Activated CD8-positive, alpha-beta memory T cell treated with anti-CD3 and anti-CD28 coated beads for 4 hours (primary cell): ENCODE data around the gene MAP4.

Experiments
- DNase-seq, 2 donors: peaks; one replicate each; pipeline ENCODE4 v3.0.0-alpha.2; 2020; ENCODE audit warnings: low read depth in 2 of 2

MAP4 gene

DNA sequence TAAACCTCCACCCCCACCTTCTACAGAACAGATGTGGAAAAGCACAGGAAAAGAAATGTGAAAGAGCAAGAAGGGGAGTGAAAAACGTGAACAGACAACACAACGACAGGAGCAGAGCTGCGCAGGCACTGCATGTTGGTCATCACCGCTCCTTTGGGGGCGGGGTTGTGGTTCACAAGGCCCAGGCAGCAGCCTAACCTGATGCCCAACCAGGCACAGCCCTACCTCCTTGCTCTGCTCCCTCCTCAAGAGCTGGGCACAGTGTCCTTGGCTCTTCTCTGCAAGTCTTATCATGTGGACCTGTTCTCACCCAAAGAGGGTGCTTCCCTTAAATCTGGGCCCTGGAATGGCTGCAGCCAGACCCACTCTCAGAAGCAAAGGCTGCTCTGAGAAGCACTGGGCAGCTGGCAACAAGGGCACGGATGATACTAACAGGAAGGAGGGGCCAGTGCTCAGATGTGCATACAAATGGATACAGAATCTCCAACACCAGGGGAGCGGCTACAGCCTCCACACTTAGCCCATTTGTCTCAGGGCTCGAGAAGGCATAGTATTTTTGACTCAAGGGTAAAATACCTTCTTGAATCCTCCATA is 148.7 kb downstream of the MAP4 start:
- DNase-seq, result no peak

DNA sequence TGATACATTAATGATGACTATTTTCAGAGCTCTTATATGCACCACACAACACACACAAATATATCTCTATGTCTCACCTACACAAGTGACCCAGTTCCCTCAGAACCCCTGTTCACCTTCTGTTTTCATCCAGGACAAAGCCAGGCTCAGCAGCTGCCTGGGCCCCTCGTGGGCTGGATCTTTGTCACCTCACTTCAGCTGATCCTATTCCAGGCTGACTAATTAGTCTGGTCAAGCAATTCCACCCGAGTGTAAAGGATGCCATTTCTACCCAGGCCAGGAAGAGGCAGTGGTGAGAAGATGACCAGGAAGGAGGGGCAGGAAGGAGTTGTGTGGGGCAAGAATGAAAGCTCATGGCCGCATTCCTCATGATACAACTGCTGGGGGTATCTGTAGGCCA is 151.0 kb downstream of the MAP4 start:
- DNase-seq, result no peak

DNA sequence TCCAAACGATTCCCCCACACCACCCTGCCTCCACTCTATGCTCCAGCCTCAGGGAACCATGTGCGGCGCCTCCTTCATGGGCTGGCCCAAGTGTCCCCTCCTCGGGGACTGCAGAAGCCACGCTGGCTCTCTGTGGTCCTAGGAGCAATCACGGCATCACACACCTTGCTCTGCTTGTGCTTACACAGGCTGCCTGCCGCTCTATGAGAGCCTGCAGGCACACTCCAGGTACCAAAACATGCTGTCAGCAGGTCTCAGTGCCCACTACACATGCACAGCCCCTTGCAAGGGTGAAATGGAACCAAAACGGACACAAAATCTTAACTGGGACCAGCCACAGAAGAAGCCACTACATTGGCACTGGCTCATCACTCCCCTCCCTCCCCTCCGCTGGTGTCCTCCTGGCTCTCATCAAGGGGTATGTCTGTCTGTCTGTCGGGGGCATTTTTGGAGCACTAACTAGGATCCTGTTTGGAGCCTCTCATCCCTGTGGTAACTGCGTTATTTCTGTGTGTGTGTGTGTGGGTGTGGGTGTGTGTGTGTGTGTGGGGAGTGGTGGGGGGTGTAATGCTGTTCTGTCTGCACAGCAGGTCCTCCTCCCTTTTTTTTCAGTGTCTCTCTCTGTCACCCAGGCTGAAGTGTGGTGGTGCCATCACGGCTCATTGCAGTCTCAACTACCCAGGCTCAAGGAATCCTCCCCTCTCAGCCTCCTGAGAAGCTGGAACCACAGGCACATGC is 152.7 kb downstream of the MAP4 start:
- no peak for DNase-seq

GRCh38 chr3:47859956-47860605 is 156.1 kb downstream of the MAP4 start:
- DNase-seq, result no peak

DNA sequence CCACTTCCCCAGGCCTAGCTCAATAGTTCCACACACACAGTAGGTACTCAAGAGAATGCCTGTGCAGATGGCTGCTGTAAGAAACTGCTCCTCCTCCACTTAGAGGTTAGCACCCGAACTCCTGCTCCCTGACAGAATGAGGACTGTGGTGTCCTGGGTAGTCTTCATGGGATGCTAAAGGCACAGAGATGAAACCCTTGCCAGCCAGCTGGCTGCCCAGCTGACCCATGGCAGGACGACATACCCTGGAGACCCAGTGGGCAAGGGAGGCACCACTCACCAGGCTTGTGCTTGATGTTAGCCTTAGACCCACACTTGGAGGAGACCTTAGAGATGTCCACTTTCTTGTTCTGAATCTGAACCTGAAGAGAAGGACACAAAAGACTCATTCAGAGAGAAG is 159.1 kb downstream of the MAP4 start:
- no peak for DNase-seq

- no peak for DNase-seq
Measured at GRCh38 chr3:47856669-47857068, 159.5 kb downstream of the MAP4 start.

- DNase-seq, result no peak
Measured at GRCh38 chr3:47855461-47856383, 160.5 kb downstream of the MAP4 start.

DNA sequence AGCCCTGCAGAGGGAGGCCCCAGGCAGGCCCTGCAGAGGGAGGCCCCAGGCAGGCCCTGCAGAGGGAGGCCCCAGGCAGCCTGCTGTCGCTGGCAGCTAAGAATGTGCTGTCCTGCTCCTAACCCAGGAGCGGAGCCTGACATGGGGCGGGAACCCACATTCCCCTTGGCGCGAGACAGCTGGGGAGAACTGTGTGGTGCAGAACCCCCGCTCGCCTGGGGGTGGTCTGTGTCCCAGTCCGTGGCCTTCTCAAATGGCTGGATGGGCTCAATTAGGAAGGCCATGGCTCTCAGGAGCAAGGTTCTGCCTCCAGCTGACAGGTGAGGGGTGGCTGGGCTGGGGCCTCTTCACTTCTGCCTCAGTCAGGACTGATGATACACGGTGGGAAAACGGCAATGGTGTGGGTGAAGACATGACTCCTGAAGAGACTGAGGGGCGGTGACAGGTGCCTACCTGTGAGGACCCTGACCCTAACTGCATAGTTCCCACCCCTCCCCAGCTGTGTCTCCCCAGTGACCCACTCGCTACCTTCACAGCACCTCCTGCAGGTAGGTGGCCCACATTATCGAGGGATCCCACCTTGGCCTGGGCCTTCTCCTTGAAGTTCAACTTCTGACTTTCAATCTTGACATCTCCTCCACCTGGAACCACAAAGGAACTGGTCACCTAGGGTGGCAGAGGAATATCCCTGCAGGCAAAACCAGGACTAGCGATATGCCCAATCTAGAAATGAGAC is 161.3 kb downstream of the MAP4 start:
- DNase-seq, result no peak

DNA sequence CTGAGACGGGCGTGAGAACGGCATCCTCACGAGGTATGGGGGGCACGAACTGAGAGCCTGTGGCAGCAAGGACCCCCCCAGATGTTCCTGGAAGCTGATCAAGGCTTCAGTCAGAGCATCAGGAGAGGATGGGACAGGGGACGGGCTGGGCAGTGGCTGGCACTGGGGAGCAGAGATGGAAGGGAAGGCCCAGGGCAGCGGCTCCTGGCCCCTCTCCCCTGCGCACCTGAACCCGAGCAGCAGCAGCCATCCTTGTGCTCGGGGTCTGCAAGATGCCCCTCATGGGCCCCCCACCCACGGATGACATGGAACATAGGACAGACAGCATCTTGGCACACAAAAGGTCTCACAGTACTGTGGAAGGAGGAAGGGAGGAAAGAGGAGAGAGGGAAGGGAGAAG is 161.9 kb downstream of the MAP4 start:
- no peak for DNase-seq

DNA sequence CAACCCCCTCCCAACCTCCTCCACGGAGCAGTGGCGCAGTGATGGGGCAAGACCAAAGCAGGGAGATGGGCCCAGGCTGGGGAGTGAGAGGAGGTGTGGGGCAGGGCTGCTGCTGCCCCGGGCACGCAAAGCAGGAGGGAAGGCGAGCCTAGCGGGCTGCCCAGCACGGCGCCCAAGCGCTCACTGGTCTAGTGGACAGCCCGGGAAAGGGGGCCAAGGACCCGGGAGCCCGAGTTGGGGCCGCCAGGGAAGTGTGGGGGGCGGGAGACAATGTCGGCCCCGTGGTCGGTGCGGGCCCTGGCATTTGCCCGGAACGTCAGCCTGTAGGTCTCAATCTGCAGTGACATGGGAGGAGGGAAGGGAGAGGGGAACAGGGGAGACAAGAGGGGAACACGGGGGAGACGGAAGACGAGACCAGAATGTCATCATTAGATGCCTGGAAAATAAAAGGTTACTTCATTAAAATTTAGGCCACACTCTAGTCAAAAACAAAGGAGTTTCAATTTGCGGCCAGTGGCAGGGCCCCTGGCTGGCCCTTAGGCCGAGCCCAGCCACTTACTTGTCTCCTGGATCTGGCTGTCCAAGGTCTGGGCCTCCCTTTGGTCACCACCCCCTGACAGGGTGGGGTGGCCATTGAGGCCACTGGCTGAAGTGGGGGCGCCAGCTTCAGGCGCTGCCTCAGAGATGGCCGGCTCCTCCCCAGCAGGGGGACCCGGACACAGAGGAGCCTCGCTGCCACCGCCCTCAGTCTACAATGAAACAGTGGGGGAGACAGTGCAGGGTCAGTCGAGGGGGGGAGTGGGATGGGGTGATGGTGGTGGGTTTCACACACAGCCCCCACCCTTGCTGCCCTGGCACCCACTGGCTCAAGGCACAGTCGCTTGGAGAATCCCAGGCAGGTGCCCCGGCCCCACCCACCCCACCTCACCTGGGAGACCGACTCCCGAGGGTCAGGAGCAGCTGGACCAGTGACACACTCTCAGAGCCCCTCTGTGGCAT is 163.3 kb downstream of the MAP4 start:
- no peak for DNase-seq

DNA sequence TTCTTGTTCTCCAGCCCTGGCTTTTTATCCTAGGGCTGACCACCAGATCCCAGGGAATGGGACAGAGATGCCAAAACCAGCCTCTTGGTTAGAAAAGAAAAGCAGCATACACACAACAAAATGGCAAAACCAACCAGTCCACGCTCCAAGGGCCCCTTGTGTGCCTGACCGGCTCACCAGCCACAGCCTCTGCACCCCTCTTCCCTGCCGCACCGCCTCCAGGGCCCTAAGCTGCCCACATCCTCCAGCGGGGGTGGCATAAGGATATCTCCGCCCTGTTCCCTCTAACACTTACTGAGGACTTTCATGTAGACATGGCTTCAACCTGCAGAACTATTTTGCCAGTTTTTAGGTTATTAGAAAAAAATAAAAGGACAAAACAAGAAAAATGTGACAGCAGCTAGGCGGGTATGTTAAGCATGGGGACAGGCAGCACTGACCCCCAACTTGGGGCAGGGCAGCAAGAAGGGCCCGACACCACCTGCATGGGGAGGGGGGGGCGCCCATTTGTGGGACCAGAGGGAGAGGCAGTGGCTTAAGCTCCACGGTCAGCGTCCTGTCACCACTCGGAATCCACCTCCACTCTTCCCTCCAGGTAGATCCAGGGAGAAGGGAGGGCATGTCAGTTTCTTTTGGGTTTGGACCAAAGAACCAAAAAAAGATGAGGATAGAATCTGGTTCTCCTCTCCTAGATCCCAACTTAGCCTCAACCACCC is 164.2 kb downstream of the MAP4 start:
- no peak for DNase-seq

DNA sequence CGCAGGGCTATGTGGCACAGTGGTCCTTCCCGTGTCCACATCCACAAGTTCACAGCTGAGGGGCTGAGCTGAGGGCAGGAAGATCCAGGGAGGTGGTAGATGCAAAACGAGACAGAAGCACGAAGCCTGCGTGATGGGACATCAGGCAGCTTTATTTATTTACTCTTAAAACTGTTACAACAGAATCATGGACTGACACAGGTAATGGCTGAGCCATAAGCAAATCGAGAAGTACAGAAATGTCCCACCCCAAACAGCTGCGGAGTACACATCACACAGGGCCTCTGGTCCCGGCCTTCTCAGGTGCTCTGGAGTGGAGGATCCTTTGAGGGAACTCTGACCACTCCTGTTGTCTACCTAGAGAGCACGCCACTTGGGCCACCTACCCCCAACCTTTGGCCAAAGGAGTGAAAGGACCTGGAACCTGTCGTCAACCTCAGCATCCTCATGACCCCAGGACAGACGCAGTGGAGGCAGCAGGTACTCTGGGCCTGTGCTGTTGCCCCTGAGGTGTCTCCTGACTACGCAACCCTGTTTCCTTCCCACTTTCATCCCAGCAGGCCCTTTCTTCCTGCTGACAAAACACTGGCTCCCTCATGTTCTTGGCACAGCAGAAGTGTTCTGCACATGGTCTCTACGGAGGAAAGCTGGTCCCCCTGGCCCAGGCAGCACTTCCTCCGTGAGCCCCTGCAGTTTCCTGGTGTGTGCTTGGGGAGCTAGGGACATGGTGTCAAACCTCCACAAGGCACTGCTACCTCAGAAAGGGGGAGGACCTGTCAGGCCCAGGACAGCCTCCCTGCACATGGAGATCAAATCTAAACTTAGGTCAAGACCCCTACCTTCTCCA is 165.4 kb downstream of the MAP4 start:
- DNase-seq, result no peak

DNA sequence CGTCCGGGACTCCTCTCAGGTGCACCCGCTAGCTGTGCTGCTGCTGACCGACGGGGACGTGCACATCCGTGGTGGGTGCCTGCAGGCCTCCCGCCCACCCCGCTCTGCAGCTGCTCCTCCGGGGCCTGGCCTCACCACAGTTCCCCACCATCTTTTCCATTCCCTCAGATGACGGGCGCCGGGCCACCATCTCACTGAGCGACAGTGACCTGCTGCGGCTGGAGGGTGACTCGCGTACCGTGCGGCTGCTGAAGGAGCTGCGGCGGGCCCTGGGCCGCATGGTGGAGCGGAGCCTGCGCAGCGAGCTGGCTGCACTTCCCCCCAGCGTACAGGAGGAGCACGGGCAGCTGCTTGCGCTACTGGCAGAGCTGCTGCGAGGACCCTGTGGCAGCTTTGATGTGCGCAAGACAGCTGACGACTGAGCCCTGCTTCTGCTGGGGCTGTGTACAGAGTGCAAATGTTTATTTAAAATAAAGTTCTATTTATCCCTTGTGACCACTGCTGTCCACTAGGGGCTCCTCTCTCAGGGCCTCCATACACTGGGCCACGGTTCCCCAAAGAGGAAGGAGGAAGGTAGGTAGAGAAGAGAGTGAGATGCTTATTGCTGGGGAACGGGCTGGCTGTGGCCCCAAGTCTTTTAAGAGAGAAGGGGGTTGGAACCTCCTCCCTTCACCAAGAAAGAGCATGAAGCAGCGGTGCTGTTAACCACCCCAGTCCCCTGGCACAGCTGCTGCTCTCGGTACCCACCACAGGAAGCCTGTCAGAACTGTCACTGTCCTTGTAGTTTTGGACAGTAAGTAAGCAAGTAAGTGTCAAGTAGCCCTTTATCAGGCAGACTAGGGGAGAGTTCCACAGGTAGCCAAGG is 166.3 kb downstream of the MAP4 start:
- DNase-seq, result no peak

DNA sequence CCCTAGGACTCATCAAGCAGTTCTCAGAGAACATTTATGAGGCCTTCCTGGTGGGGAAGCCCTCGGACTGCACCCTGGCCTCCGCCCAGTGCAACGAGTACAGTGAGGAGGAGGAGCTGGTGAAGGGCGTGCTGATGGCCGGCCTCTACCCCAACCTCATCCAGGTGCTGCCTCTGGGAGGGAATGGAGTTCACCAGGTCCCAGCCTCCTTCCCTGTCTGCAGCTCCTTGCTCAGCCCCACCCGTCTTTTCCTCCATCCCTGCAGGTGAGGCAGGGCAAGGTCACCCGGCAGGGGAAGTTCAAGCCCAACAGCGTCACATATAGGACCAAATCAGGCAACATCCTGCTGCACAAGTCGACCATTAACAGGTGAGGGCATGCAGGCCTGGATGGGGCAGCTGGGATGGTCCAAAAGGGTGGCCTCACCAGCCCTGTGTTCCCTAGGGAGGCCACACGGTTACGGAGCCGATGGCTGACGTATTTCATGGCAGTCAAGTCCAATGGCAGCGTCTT is 167.0 kb downstream of the MAP4 start:
- DNase-seq, result no peak

DNA sequence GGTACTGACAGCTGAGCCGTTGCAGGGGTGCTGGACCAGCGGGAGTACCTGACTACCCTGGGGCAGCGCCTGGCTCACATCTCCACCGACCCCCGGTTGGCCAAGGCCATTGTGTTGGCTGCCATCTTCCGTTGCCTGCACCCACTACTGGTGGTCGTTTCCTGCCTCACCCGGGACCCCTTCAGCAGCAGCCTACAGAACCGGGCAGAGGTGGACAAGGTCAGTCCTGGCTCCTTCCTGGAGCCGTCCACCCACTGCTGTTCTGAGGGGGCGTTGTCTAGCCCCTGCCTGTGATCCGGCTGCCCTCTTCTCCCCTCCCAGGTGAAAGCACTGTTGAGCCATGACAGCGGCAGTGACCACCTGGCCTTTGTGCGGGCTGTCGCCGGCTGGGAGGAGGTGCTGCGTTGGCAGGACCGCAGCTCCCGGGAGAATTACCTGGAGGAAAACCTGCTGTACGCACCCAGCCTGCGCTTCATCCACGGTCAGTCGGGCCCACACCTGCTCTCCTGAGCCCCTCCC is 167.6 kb downstream of the MAP4 start:
- no peak for DNase-seq

DNA sequence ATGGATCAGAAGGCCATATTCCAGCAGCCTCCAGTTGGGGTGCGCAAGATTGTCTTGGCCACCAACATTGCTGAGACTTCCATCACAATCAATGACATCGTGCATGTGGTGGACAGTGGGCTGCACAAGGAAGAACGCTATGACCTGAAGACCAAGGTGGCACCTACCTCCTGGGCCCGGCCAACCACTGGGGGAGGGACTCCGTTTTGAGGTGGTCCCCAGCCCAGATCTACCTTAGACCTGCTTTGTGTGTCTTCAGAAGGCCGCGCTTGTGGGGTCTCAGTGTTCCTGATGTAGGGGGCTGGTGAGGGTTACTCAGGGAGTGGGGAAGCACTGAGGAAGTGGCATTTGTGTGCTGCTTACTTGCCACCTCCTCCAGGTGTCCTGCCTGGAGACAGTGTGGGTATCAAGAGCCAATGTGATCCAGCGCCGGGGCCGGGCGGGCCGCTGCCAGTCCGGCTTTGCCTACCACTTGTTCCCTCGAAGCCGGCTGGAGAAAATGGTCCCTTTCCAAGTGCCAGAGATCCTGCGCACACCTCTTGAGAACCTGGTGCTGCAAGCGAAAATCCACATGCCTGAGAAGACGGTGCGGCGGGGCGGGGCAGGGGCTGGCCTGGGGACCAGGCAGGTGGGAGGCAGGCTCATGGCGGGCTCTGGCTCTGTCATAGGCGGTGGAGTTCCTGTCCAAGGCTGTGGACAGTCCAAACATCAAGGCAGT is 168.3 kb downstream of the MAP4 start:
- no peak for DNase-seq

GRCh38 chr3:47847260-47847659 is 169.0 kb downstream of the MAP4 start:
- no peak for DNase-seq
